ENCODE results near the gene DLG5.

- TF ChIP-seq SIN3A (IDR thresholded peaks at IDR 0.05; ENCODE audit: low read depth, low read length) (no peak), USF1 (IDR thresholded peaks at IDR 0.05; ENCODE audit: borderline replicate concordance, extremely low read length, insufficient read depth, low read depth, low read length) (no peak), CTCF (IDR thresholded peaks at IDR 0.05 in 2 of 3, conservative IDR thresholded peaks at IDR 0.05 in 1 of 3; ENCODE audit: control insufficient read depth in 2 of 3, extremely low read depth in 1 of 3, insufficient read depth in 1 of 3, low read depth in 3 of 3, low read length in 3 of 3) (no peak), GABPA (IDR thresholded peaks at IDR 0.05; ENCODE audit: low read depth) (no peak), HCFC1 (IDR thresholded peaks at IDR 0.05; ENCODE audit: low read length) (no peak), POLR2A (IDR thresholded peaks at IDR 0.05; ENCODE audit: low read depth, low read length) (no peak), POU2F2 (IDR thresholded peaks at IDR 0.05; ENCODE audit: borderline replicate concordance, low read depth, low read length) (no peak), CREB1 (IDR thresholded peaks at IDR 0.05; ENCODE audit: low read depth) (no peak), TAF1 (IDR thresholded peaks at IDR 0.05; ENCODE audit: borderline replicate concordance, low read depth, low read length) (no peak), MXI1 (IDR thresholded peaks at IDR 0.05; ENCODE audit: low read depth, low read length) (no peak), EP300 (IDR thresholded peaks at IDR 0.05; ENCODE audit: borderline replicate concordance in 1 of 2, control insufficient read depth in 1 of 2, low read depth in 2 of 2, low read length in 2 of 2) (no peak), ZBTB40 (IDR thresholded peaks at IDR 0.05; ENCODE audit: borderline replicate concordance) (no peak), EZH2 (IDR thresholded peaks at IDR 0.05; ENCODE audit: borderline replicate concordance, control insufficient read depth, low read depth, low read length) (no peak)
Observed at GRCh38 chr10:77899690-77900089, 26.9 kb downstream of the DLG5 start.
